ENCODE results near the gene RIPK1.

The RIPK1 gene

GRCh38 chr6:3086282-3086946 is 18.1 kb downstream of the RIPK1 start:
- no peak for DNase-seq

- DNase-seq, result no peak
These were observed 20.2 kb downstream of the RIPK1 start for GRCh38 chr6:3088446-3088845.

- DNase-seq, result no peak
These were observed 20.7 kb downstream of the RIPK1 start for GRCh38 chr6:3088968-3089367.

- no peak for DNase-seq
These were observed 21.7 kb downstream of the RIPK1 start for GRCh38 chr6:3090013-3090412.

GRCh38 chr6:3094815-3095214 is 26.5 kb downstream of the RIPK1 start:
- no peak for DNase-seq

GRCh38 chr6:3102875-3103274 is 34.6 kb downstream of the RIPK1 start:
- no peak for DNase-seq

GRCh38 chr6:3108746-3109414 is 40.6 kb downstream of the RIPK1 start:
- DNase-seq, result no peak

GRCh38 chr6:3109761-3110160 is 41.5 kb downstream of the RIPK1 start:
- DNase-seq, result no peak

GRCh38 chr6:3114377-3114776 is 46.1 kb downstream of the RIPK1 start:
- no peak for DNase-seq

GRCh38 chr6:3117912-3118352 is 49.6 kb downstream of the RIPK1 start:
- no peak for DNase-seq

GRCh38 chr6:3118353-3119039 is 50.2 kb downstream of the RIPK1 start, which contains the start of gene BPHL:
Gene BPHL, plus strand, starts transcription at chr6:3118711. Its CDS starts 30 bp downstream, at chr6:3118741.
- peak; percentile 96 to 99 (median 98) for DNase-seq

GRCh38 chr6:3119040-3119723 is 50.9 kb downstream of the RIPK1 start:
- DNase-seq, result no peak

GRCh38 chr6:3120765-3121089 is 52.4 kb downstream of the RIPK1 start:
- no peak for DNase-seq

GRCh38 chr6:3122823-3123182 is 54.5 kb downstream of the RIPK1 start:
- no peak for DNase-seq

- DNase-seq, result no peak
These were observed 56.4 kb downstream of the RIPK1 start for GRCh38 chr6:3124667-3125066.

GRCh38 chr6:3125815-3126214 is 57.5 kb downstream of the RIPK1 start:
- DNase-seq, result no peak

- no peak for DNase-seq
These were observed 60.2 kb downstream of the RIPK1 start for GRCh38 chr6:3128356-3129108.

GRCh38 chr6:3131695-3132094 is 63.4 kb downstream of the RIPK1 start:
- no peak for DNase-seq

GRCh38 chr6:3133515-3133914 is 65.2 kb downstream of the RIPK1 start:
- DNase-seq, result no peak

- no peak for DNase-seq
These were observed 67.5 kb downstream of the RIPK1 start for GRCh38 chr6:3135668-3136291.

- DNase-seq, result no peak
These were observed 68.2 kb downstream of the RIPK1 start for GRCh38 chr6:3136292-3137011.
